HG03039 (cell line): ENCODE data around the gene MCIDAS.

ENCODE experiments used
- ATAC-seq: cut with Tn5 transposase; IDR thresholded peaks from one replicate; pipeline ENCODE4 v1.9.1; 2021; ENCODE audit warnings: mild to moderate bottlenecking, moderate library complexity; ENCODE audit not compliant: unreplicated experiment

MCIDAS gene

GRCh38 chr5:55171471-55171870 lies 55.6 kb downstream of the MCIDAS start:
- ATAC-seq = no peak
